ENCODE results near the gene FYN. TPM values are rescaled to one million over a fixed set of nuclear protein-coding genes. Genes with fewer than 3 reads are reported as not detected.

The FYN gene
- total RNA-seq, 1 experiment from 2014 or later, result 34.3 TPM

- Histone ChIP-seq H3K4me3 (ENCODE audit: low read depth, low read length, poor library complexity, severe bottlenecking) (no peak overlapping the region), H3K27me3 (replicated peaks; ENCODE audit: insufficient read depth, low read depth, low read length, poor library complexity) (no peaks in the 10 kb centered on the region), H3K9me3 (ENCODE audit: low read depth, low read length, poor library complexity, severe bottlenecking) (no peaks in the 10 kb centered on the region), H3K36me3 (ENCODE audit: insufficient read depth, low read length, poor library complexity, severe bottlenecking) (no peaks in the 10 kb centered on the region), H3K4me1 (ENCODE audit: insufficient read depth, low read length, poor library complexity, severe bottlenecking) (peaks cover 4% of the 10 kb centered on the region), H3K27ac (ENCODE audit: low read depth, low read length, poor library complexity, severe bottlenecking) (no peak overlapping the region)
- ChIA-PET POLR2A (ENCODE audit: low non-redundant PET) (no interaction called here), CTCF (no interaction called here)
- DNase-seq (ENCODE audit: low spot score), result no peak
- TF ChIP-seq, protein P1, sequence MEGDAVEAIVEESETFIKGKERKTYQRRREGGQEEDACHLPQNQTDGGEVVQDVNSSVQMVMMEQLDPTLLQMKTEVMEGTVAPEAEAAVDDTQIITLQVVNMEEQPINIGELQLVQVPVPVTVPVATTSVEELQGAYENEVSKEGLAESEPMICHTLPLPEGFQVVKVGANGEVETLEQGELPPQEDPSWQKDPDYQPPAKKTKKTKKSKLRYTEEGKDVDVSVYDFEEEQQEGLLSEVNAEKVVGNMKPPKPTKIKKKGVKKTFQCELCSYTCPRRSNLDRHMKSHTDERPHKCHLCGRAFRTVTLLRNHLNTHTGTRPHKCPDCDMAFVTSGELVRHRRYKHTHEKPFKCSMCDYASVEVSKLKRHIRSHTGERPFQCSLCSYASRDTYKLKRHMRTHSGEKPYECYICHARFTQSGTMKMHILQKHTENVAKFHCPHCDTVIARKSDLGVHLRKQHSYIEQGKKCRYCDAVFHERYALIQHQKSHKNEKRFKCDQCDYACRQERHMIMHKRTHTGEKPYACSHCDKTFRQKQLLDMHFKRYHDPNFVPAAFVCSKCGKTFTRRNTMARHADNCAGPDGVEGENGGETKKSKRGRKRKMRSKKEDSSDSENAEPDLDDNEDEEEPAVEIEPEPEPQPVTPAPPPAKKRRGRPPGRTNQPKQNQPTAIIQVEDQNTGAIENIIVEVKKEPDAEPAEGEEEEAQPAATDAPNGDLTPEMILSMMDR (conservative IDR thresholded peaks at IDR 0.05; ENCODE audit: low read depth, low read length), result no peak
- no peak for TF ChIP-seq EZH2 (IDR thresholded peaks at IDR 0.05; ENCODE audit: borderline replicate concordance, low read depth, low read length, poor library complexity, severe bottlenecking)
- BruUV-seq (replicated peaks), result no TSS peak
- intact Hi-C loops (cut with micrococcal nuclease; ENCODE audit: unreplicated experiment), result no loop called here
These were observed 21.0 kb upstream of the FYN start for GRCh38 chr6:111894272-111894671.

DNA sequence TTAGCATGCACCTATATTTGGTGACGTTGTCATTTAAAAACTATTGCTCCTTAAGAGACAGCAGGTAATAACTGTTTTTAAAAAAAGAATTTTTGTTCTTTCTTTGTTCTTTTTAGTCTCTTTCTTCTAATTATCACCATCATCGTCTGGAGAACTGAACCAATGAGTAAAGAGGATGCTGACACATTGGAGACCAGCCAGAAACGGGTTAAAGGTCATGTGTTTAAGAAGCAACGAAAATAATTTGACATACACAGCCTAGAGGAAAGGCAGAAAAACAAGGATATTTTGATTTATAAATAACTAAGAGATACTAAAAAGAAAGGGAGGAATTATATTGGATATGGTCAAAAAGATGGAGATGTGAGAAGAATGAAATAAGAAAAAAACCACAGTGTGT, 19.2 kb upstream of the FYN start:
- H3K9me3 ChIP-seq (ENCODE audit: low read depth, low read length, poor library complexity, severe bottlenecking), result no peaks in the 10 kb centered on the region
- TF ChIP-seq EZH2 (IDR thresholded peaks at IDR 0.05; ENCODE audit: borderline replicate concordance, low read depth, low read length, poor library complexity, severe bottlenecking), result no peak
- TF ChIP-seq, protein P1 (conservative IDR thresholded peaks at IDR 0.05; ENCODE audit: low read depth, low read length), result no peak
- intact Hi-C loops (cut with micrococcal nuclease; ENCODE audit: unreplicated experiment), result no loop called here
- ChIA-PET CTCF (no interaction called here), POLR2A (ENCODE audit: low non-redundant PET) (no interaction called here)
- peaks cover 13% of the 10 kb centered on the region for H3K4me1 ChIP-seq (ENCODE audit: insufficient read depth, low read length, poor library complexity, severe bottlenecking)
- H3K27me3 ChIP-seq (replicated peaks; ENCODE audit: insufficient read depth, low read depth, low read length, poor library complexity), result no peaks in the 10 kb centered on the region
- H3K27ac ChIP-seq (ENCODE audit: low read depth, low read length, poor library complexity, severe bottlenecking), result no peak overlapping the region
- no peak for DNase-seq (ENCODE audit: low spot score)
- H3K4me3 ChIP-seq (ENCODE audit: low read depth, low read length, poor library complexity, severe bottlenecking), result no peak overlapping the region
- BruUV-seq (replicated peaks), result no TSS peak
- no peaks in the 10 kb centered on the region for H3K36me3 ChIP-seq (ENCODE audit: insufficient read depth, low read length, poor library complexity, severe bottlenecking)

DNA sequence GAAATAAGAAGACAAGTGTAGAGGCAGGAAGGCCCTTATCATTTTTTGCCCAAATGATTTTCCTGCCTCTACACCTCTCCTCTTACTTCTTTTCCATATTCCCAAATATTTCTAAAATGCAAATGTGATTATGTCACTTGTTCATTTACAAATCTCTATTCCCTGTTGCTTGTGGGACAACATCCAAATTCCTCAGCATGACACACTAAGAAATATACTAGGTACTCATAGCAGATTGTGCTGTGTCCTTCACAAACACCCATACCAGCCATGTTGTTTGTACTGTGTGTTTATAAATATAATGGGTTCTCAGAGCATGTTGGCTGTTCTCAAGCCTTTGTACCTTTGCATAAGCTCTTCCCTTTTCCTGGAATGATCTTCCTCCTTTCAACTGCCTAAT, 17.7 kb upstream of the FYN start:
- ChIA-PET CTCF (no interaction called here), POLR2A (ENCODE audit: low non-redundant PET) (no interaction called here)
- TF ChIP-seq, protein P1 (conservative IDR thresholded peaks at IDR 0.05; ENCODE audit: low read depth, low read length), result no peak
- no peak for TF ChIP-seq EZH2 (IDR thresholded peaks at IDR 0.05; ENCODE audit: borderline replicate concordance, low read depth, low read length, poor library complexity, severe bottlenecking)
- no TSS peak for BruUV-seq (replicated peaks)
- Histone ChIP-seq H3K27me3 (replicated peaks; ENCODE audit: insufficient read depth, low read depth, low read length, poor library complexity) (no peaks in the 10 kb centered on the region), H3K4me3 (ENCODE audit: low read depth, low read length, poor library complexity, severe bottlenecking) (no peak overlapping the region), H3K36me3 (ENCODE audit: insufficient read depth, low read length, poor library complexity, severe bottlenecking) (no peaks in the 10 kb centered on the region), H3K9me3 (ENCODE audit: low read depth, low read length, poor library complexity, severe bottlenecking) (no peaks in the 10 kb centered on the region), H3K4me1 (ENCODE audit: insufficient read depth, low read length, poor library complexity, severe bottlenecking) (peaks cover 13% of the 10 kb centered on the region), H3K27ac (ENCODE audit: low read depth, low read length, poor library complexity, severe bottlenecking) (no peak overlapping the region)
- intact Hi-C loops (cut with micrococcal nuclease; ENCODE audit: unreplicated experiment), result no loop called here
- DNase-seq (ENCODE audit: low spot score), result no peak
